ENCODE measurements around the gene LCA5L.
"Not testable (repeated sequence)": the region's sequence is repeated elsewhere in the genome, so short reads cannot be mapped to it uniquely, and the experiment has no call there.

LCA5L gene

GRCh38 chr21:39386899-39387298, 58.7 kb downstream of the LCA5L start:
- no peak for DNase-seq

GRCh38 chr21:39386194-39386593, 59.4 kb downstream of the LCA5L start:
- DNase-seq = no peak

- DNase-seq = peak in 3 of 4 experiments; percentile 15 to 27 (median 17)
Observed at GRCh38 chr21:39385299-39386145, 60.1 kb downstream of the LCA5L start.

GRCh38 chr21:39384674-39385298, 60.8 kb downstream of the LCA5L start:
- DNase-seq = no peak

GRCh38 chr21:39382096-39382495, 63.5 kb downstream of the LCA5L start:
- DNase-seq = not testable (repeated sequence)

GRCh38 chr21:39381009-39381408, 64.6 kb downstream of the LCA5L start:
- no peak for DNase-seq

- peak; percentile 63 to 76 (median 74) for DNase-seq
Observed at GRCh38 chr21:39379986-39380891, 65.3 kb downstream of the LCA5L start.

GRCh38 chr21:39377444-39378050, 68.0 kb downstream of the LCA5L start:
- DNase-seq = no peak

- no peak for DNase-seq
Observed at GRCh38 chr21:39375446-39375845, 70.1 kb downstream of the LCA5L start.

- DNase-seq = no peak
Observed at GRCh38 chr21:39374046-39374445, 71.5 kb downstream of the LCA5L start.

- DNase-seq = no peak
Observed at GRCh38 chr21:39373634-39374033, 71.9 kb downstream of the LCA5L start.

GRCh38 chr21:39369896-39370288, 75.7 kb downstream of the LCA5L start:
- not testable (repeated sequence) for DNase-seq

GRCh38 chr21:39367783-39368182, 77.8 kb downstream of the LCA5L start:
- no peak for DNase-seq

GRCh38 chr21:39366563-39366962, 79.0 kb downstream of the LCA5L start:
- no peak for DNase-seq

GRCh38 chr21:39364949-39365348, 80.6 kb downstream of the LCA5L start:
- DNase-seq = no peak

GRCh38 chr21:39363607-39364555, 81.7 kb downstream of the LCA5L start:
- no peak for DNase-seq

- DNase-seq = no peak
Observed at GRCh38 chr21:39362733-39363132, 82.8 kb downstream of the LCA5L start.

- DNase-seq = no peak
Observed at GRCh38 chr21:39359382-39359781, 86.2 kb downstream of the LCA5L start.

Data from activated CD4-positive, CD25-positive, alpha-beta regulatory T cell (primary cell).